OCI-M2 (cell line): ENCODE measurements around the gene RFESD.
"Not testable (repeated sequence)": the region's sequence is repeated elsewhere in the genome, so short reads cannot be mapped to it uniquely, and the experiment has no call there.

ENCODE experiments used
- DNase-seq: peaks from one replicate; lab custom pipeline; 2025; ENCODE audit not compliant: unreplicated experiment; lab: John Stamatoyannopoulos, UW

The RFESD gene

GRCh38 chr5:95706196-95706595 is 59.6 kb downstream of the RFESD start:
- not testable (repeated sequence) for DNase-seq

GRCh38 chr5:95707055-95707454 is 60.5 kb downstream of the RFESD start:
- DNase-seq = no peak
